Transverse colon (tissue), 4 donors: ENCODE measurements around the gene RPTOR. TPM values are rescaled to one million over a fixed set of nuclear protein-coding genes. Genes with fewer than 3 reads are reported as not detected.

Experiments used
- DNase-seq: peaks from one replicate; pipeline ENCODE4 v3.0.0-alpha.2; 2019
- H3K27ac ChIP-seq, 4 donors: fragments of 200-600 bp; sonication (generic); 2 replicates each; pipeline ENCODE4 v1.5.1; 2016 to 2018; ENCODE audit warnings: inconsistent platforms in 4 of 4
- H3K27me3 ChIP-seq: fragments of 200-600 bp; sonication (generic); 2 replicates; pipeline ENCODE4 v1.5.1; 2017; ENCODE audit warnings: inconsistent platforms
- H3K36me3 ChIP-seq, 4 donors: fragments of 200-600 bp; sonication (generic); 2 replicates each; pipeline ENCODE4 v1.5.1; 2017 to 2019; ENCODE audit warnings: inconsistent platforms in 4 of 4
- H3K4me1 ChIP-seq, 4 donors: fragments of 200-600 bp; sonication (generic); 2 replicates each; pipeline ENCODE4 v1.5.1; 2017 to 2020; ENCODE audit warnings: inconsistent platforms in 4 of 4
- H3K4me3 ChIP-seq, 4 donors: fragments of 200-600 bp; sonication (generic); 1 replicate in 1 of 4; 2 replicates in 3 of 4; pipeline versions ENCODE4 v1.5.1 to v1.6.1; 2017 to 2019; ENCODE audit warnings: inconsistent platforms in 4 of 4
- H3K9me3 ChIP-seq, 2 donors: fragments of 200-600 bp; sonication (generic); 2 replicates each; pipeline ENCODE4 v1.5.1; 2017 to 2019; ENCODE audit warnings: inconsistent platforms in 2 of 2
- EP300 ChIP-seq: sonication (generic); formaldehyde crosslinking; IDR thresholded peaks from one replicate; pipeline ENCODE4 v1.6.1; 2017; ENCODE audit warnings: antibody characterized with exemption, low read depth
- POLR2A ChIP-seq: fragments of 450-650 bp; IDR thresholded peaks from one replicate; pipeline ENCODE4 v1.6.1; 2016; ENCODE audit warnings: antibody characterized with exemption, mild to moderate bottlenecking, moderate library complexity
- POLR2AphosphoS5 ChIP-seq, 3 donors: sonication (generic); formaldehyde crosslinking; IDR thresholded peaks; one replicate each; pipeline ENCODE4 v1.6.1; 2016; ENCODE audit warnings: antibody characterized with exemption in 3 of 3
- WGBS, 2 donors: methylation state at CpG; one replicate each; pipeline ENCODE4 v1.1.5; 2018; ENCODE audit warnings: low coverage in 1 of 2; 5-methylcytosine and 5-hydroxymethylcytosine counted together
- in situ Hi-C, 4 donors: fragments of 200-750 bp; cut with MboI; loops; one replicate each; pipeline versions ENCODE4 v1.15.0 to v1.15.1; 2017; ENCODE audit warnings: low sequenced_read_pairs in 3 of 4, low pct_ligation_motif_present in 1 of 4, low pct_unique_long_range_greater_than_20kb in 1 of 4
- intact Hi-C: fragments of 100-400 bp; cut with DNase I; formaldehyde crosslinking; loops from one replicate; pipeline ENCODE4 v1.15.1; 2023; ENCODE audit warnings: low total_unique reads
- total RNA-seq, 4 donors: library from RNA; depleted of rRNA; stranded (reverse); fragments of >200 nt; gene quantifications; one replicate each; pipeline ENCODE4 v1.1.0, GENCODE V29; 2016
- TF ChIP-seq, protein P1 (sequence below), 5 experiments: fragments of 200-600 bp in 3 of 5; fragments of 450-650 bp in 2 of 5; sonication (generic) in 3 of 5; IDR thresholded peaks; 1 replicate in 2 of 5; 2 replicates in 3 of 5; pipeline ENCODE4 v1.5.1; 2016 to 2017; ENCODE audit warnings: antibody characterized with exemption in 5 of 5, inconsistent platforms in 3 of 5, mild to moderate bottlenecking in 2 of 5, moderate library complexity in 1 of 5

The RPTOR gene
- total RNA-seq, 4 donors from 2014 or later = 28.9 to 79.3 (median 48.0) TPM

DNA sequence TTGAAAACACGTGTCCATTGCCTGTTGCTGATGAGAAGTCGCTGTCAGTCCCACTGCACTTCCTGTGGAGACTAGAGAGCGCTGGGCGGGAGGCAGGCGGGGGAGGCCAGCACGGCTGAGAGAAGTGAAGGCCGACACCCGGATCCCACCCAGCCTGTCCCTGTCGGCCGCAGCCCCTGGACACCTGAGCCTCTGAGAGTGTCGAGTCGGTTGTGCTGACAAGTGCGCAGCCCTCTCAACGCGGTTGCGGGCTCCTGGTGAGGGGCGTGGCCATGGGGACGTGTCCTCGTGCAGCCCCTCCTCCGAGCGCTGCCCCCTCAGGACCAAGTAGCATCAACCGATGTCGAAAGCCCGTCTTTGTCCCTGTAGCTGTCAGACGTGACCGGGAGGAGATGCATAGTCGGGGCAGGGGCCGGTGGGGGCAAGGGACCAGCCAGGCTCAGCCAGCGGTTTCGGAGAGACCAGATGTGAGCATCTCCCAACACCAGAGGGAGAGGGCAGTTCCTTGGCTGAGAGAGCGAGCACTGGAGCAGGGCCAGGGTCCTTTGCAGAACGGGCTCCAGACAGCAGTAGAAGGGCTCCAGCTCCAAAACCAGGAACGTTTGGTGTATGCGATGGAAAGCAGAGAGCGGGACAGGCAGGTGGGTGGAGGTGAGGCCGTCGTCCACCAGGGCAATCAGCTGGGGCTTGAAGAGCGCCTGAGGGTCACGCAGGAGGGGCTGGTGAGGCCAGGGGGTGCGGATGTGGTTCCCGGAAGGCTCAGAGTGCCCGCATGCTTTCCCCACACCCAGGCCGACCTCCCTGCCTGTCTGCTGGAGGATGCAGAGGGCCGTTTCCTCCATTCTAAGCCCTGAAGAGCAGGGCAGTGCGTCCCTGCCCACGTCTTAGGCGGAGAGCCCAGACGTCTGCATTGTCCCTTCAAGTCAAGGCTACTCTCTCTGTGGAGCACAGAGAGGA, 403.7 kb downstream of the RPTOR start:
- TF ChIP-seq, protein P1, sequence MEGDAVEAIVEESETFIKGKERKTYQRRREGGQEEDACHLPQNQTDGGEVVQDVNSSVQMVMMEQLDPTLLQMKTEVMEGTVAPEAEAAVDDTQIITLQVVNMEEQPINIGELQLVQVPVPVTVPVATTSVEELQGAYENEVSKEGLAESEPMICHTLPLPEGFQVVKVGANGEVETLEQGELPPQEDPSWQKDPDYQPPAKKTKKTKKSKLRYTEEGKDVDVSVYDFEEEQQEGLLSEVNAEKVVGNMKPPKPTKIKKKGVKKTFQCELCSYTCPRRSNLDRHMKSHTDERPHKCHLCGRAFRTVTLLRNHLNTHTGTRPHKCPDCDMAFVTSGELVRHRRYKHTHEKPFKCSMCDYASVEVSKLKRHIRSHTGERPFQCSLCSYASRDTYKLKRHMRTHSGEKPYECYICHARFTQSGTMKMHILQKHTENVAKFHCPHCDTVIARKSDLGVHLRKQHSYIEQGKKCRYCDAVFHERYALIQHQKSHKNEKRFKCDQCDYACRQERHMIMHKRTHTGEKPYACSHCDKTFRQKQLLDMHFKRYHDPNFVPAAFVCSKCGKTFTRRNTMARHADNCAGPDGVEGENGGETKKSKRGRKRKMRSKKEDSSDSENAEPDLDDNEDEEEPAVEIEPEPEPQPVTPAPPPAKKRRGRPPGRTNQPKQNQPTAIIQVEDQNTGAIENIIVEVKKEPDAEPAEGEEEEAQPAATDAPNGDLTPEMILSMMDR (IDR thresholded peaks at IDR 0.05) = no peak
- no peak for TF ChIP-seq EP300
- no peak for TF ChIP-seq POLR2AphosphoS5 (IDR thresholded peaks at IDR 0.05)
- TF ChIP-seq POLR2A = no peak
- intact Hi-C loops (no loop called here), in situ Hi-C loops (no loop called here)
- Histone ChIP-seq H3K27ac (no peak overlapping the region), H3K27me3 (no peaks in the 10 kb centered on the region), H3K9me3 (no peaks in the 10 kb centered on the region), H3K36me3 (peaks cover 0 to 9% (median 3%) of the 10 kb centered on the region in 4 donors), H3K4me3 (no peak overlapping the region), H3K4me1 (peaks cover 0 to 2% (median 1%) of the 10 kb centered on the region in 4 donors)
- 88% methylated on average over 48 of the region's 48 CpGs; no CpG with 5 or more reads in 1 of the 2 donors for WGBS, 2 donors
- no peak for DNase-seq

DNA sequence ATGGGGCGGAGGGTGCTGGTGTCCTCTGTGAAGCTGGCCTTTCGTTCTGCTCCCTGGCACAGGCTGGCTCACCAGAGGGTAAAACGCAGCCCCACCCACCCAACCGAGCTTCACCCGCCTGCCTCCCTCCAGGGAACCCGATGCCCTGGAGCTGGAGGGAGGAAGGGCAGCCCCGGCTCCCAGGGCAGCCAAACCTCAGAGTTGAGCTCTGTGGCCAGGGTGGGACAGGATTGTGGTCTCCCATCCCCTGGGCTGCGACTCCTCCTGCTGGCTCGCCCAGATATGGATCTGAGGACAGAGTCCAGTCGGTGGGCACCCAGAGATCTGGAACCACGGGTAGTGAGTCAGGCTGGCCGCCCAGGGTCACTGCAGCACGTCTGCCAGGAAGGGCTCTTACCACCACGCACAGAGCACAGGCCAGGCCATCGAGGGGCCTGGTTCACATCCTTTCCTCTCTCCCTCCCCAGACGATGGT, 404.4 kb downstream of the RPTOR start:
- no peak overlapping the region for H3K4me3 ChIP-seq
- H3K36me3 ChIP-seq = peaks cover 0 to 9% (median 3%) of the 10 kb centered on the region in 4 donors
- no peak overlapping the region for H3K27ac ChIP-seq
- DNase-seq = no peak
- WGBS, 2 donors = 86% methylated on average over 16 of the region's 16 CpGs; no CpG with 5 or more reads in 1 of the 2 donors
- no peaks in the 10 kb centered on the region for H3K9me3 ChIP-seq
- in situ Hi-C loops (no loop called here), intact Hi-C loops (no loop called here)
- H3K4me1 ChIP-seq = no peaks in the 10 kb centered on the region
- TF ChIP-seq POLR2AphosphoS5 (IDR thresholded peaks at IDR 0.05) (no peak), EP300 (no peak), POLR2A (no peak)
- TF ChIP-seq, protein P1 (IDR thresholded peaks at IDR 0.05) = no peak
- H3K27me3 ChIP-seq = no peaks in the 10 kb centered on the region

DNA sequence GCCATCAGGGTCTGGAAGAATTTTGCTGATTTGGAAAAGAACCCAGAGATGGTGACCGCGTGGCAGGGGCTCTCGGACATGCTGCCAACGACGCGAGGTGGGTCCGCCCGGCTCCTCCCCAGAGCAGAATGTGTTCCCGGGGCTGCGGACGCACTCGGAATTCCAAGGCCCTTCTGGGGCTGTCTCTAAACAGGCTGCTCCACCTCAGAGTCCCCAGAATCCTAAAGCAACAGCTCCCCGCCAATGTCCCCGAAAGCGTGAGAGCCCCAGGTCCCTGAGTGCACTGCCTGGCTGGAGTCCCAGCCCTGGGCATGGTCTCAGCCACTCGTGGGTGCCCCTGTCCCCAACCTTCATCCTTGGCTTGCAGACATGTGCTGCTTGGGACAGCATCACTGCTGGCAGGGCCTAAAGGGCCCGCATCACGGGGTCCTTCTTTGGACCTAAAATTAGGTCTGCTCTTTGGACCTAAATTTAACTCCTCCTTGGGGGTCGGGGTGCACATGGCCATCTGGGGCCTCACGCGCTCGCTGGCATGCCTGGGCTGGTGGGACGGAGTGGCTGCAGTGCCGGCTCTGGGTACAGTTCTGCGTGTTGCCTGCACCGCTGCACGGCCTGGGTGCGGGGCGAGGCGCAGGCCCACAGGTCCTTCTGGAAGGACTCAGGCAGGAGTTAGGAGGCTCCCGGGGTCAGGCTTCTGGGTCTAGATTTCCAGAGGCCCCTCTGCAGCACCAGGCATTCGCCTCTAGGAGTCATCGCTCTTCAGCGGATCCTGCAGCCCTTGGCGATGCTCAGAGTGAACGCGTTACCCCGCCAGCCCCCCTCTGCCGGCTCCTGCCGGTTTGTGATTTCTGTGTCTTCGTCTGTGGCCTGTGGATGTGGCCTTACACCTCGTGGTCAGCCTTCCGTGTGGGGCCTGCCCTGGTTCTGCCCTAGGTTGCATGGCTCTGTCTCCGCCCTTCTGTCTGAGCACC, 405.1 kb downstream of the RPTOR start:
- Histone ChIP-seq H3K27ac (no peak overlapping the region), H3K27me3 (no peaks in the 10 kb centered on the region), H3K4me3 (no peak overlapping the region), H3K4me1 (no peaks in the 10 kb centered on the region), H3K36me3 (peaks cover 0 to 9% (median 3%) of the 10 kb centered on the region in 4 donors), H3K9me3 (no peaks in the 10 kb centered on the region)
- TF ChIP-seq, protein P1 (IDR thresholded peaks at IDR 0.05) = no peak
- TF ChIP-seq POLR2AphosphoS5 (IDR thresholded peaks at IDR 0.05) (no peak), POLR2A (no peak), EP300 (no peak)
- peak; percentile 6 for DNase-seq
- in situ Hi-C loops (no loop called here), intact Hi-C loops (no loop called here)
- WGBS, 2 donors = 95 to 100% methylated on average over 4 to 37 of the region's 44 CpGs
